ENCODE measurements around the gene TRIM16.
"Not testable (repeated sequence)": the region's sequence is repeated elsewhere in the genome, so short reads cannot be mapped to it uniquely, and the experiment has no call there.

DNA sequence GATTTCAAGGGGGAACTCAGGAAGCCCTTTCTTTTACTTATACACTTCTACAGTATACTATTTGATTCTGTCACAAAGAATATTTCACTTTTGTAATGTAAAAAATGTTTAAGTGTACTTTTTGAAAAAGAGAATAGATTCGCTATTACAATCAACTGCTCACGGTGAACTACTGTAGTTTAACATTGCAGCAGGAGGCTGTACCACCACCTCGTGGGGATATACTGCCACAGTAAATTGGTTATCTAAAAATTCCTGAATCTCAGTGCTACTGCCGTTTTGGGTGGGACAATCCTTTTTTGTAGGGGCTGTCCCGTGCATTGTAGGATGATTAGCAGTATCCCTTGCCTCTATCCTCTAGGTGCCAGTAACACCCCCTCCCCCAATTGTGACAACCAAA, 14.6 kb downstream of the TRIM16 start:
- TF ChIP-seq, protein P1, sequence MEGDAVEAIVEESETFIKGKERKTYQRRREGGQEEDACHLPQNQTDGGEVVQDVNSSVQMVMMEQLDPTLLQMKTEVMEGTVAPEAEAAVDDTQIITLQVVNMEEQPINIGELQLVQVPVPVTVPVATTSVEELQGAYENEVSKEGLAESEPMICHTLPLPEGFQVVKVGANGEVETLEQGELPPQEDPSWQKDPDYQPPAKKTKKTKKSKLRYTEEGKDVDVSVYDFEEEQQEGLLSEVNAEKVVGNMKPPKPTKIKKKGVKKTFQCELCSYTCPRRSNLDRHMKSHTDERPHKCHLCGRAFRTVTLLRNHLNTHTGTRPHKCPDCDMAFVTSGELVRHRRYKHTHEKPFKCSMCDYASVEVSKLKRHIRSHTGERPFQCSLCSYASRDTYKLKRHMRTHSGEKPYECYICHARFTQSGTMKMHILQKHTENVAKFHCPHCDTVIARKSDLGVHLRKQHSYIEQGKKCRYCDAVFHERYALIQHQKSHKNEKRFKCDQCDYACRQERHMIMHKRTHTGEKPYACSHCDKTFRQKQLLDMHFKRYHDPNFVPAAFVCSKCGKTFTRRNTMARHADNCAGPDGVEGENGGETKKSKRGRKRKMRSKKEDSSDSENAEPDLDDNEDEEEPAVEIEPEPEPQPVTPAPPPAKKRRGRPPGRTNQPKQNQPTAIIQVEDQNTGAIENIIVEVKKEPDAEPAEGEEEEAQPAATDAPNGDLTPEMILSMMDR (IDR thresholded peaks at IDR 0.05), result not testable (repeated sequence)
- not testable (repeated sequence) for TF ChIP-seq ZFX (IDR thresholded peaks at IDR 0.05; ENCODE audit: borderline replicate concordance)
